HEK293 (cell line): ENCODE results near the gene GATA3.

Experiments used
- CTCF ChIA-PET: fragments of 350-600 bp; formaldehyde crosslinking; extraction: SDS; loops from one replicate; lab custom pipeline; 2021; ENCODE audit warnings: antibody characterized with exemption; lab: Yijun Ruan, JAX
- POLR2A ChIA-PET: fragments of 300-600 bp; formaldehyde crosslinking; extraction: SDS; loops from one replicate; lab custom pipeline; 2020; ENCODE audit warnings: antibody characterized with exemption, inconsistent platforms; lab: Yijun Ruan, JAX
- H3K27ac ChIP-seq: fragments of 200-500 bp; sonication (Bioruptor generic); 2 replicates; pipeline ENCODE4 v1.5.1; 2014; ENCODE audit warnings: low read depth, low read length, control low read depth, inconsistent platforms; ENCODE audit errors: extremely low read depth
- H3K36me3 ChIP-seq, 2 experiments: fragments of 200-500 bp in 1 of 2; sonication (Bioruptor generic) in 1 of 2; 1 replicate in 1 of 2; 2 replicates in 1 of 2; pipeline ENCODE4 v1.5.1; 2014 to 2017; ENCODE audit warnings: inconsistent platforms in 2 of 2, low read length in 2 of 2; ENCODE audit not compliant: control insufficient read depth in 2 of 2, insufficient read depth in 1 of 2
- H3K4me1 ChIP-seq: fragments of 200-500 bp; sonication (Bioruptor generic); 2 replicates; pipeline ENCODE4 v1.5.1; 2014; ENCODE audit warnings: mild to moderate bottlenecking, low read length, inconsistent platforms; ENCODE audit not compliant: control insufficient read depth, insufficient read depth
- H3K4me3 ChIP-seq: 2 replicates; pipeline ENCODE4 v1.5.1; 2011; ENCODE audit warnings: low read depth, mild to moderate bottlenecking, control low read depth, low read length, moderate library complexity
- H3K9me3 ChIP-seq: fragments of 200-500 bp; sonication (Bioruptor generic); 2 replicates; pipeline ENCODE4 v1.5.1; 2014; ENCODE audit warnings: low read depth, low read length, inconsistent platforms; ENCODE audit not compliant: control insufficient read depth, insufficient read depth
- KLF1 ChIP-seq: fragments of 450-650 bp; formaldehyde crosslinking; IDR thresholded peaks from 2 replicates; pipeline ENCODE4 v1.5.1; 2016; ENCODE audit warnings: missing biosample characterization, missing genetic modification characterization
- KLF10 ChIP-seq: fragments of 450-650 bp; IDR thresholded peaks from 2 replicates; pipeline ENCODE4 v1.5.1; 2018; ENCODE audit warnings: missing biosample characterization, mild to moderate bottlenecking, missing genetic modification characterization
- PBX3 ChIP-seq: sonication (generic); formaldehyde crosslinking; IDR thresholded peaks from 2 replicates; pipeline ENCODE4 v1.8.1; 2022; ENCODE audit warnings: mild to moderate bottlenecking, moderate library complexity, missing genetic modification reagents
- PRDM10 ChIP-seq: fragments of 450-650 bp; formaldehyde crosslinking; IDR thresholded peaks from 2 replicates; pipeline ENCODE4 v1.5.1; 2016; ENCODE audit warnings: missing biosample characterization, missing genetic modification characterization
- PRDM6 ChIP-seq: fragments of 450-650 bp; formaldehyde crosslinking; IDR thresholded peaks from 2 replicates; pipeline ENCODE4 v1.5.1; 2017; ENCODE audit warnings: missing biosample characterization, missing genetic modification characterization
- WT1 ChIP-seq: fragments of 450-650 bp; formaldehyde crosslinking; IDR thresholded peaks from 2 replicates; pipeline ENCODE4 v1.5.1; 2016; ENCODE audit warnings: missing biosample characterization, missing genetic modification characterization
- ZNF121 ChIP-seq: fragments of 450-650 bp; formaldehyde crosslinking; IDR thresholded peaks from 2 replicates; pipeline ENCODE4 v1.5.1; 2016; ENCODE audit warnings: missing biosample characterization, missing genetic modification characterization
- ZNF16 ChIP-seq: fragments of 450-650 bp; formaldehyde crosslinking; IDR thresholded peaks from 2 replicates; pipeline ENCODE4 v1.5.1; 2016; ENCODE audit warnings: low read depth, missing biosample characterization, missing genetic modification characterization
- ZNF174 ChIP-seq: fragments of 450-650 bp; formaldehyde crosslinking; IDR thresholded peaks from 2 replicates; pipeline ENCODE4 v1.5.0; 2017; ENCODE audit warnings: missing biosample characterization, mild to moderate bottlenecking, missing genetic modification characterization
- ZNF184 ChIP-seq: fragments of 450-650 bp; IDR thresholded peaks from 2 replicates; pipeline ENCODE4 v1.5.1; 2018; ENCODE audit warnings: missing biosample characterization, mild to moderate bottlenecking, missing genetic modification characterization
- ZNF23 ChIP-seq: fragments of 450-650 bp; formaldehyde crosslinking; IDR thresholded peaks from 2 replicates; pipeline ENCODE4 v1.5.1; 2016; ENCODE audit warnings: missing biosample characterization, missing genetic modification characterization, borderline replicate concordance
- ZNF37A ChIP-seq: fragments of 450-650 bp; IDR thresholded peaks from 2 replicates; pipeline ENCODE4 v1.5.1; 2018; ENCODE audit warnings: missing biosample characterization, missing genetic modification characterization
- ZNF404 ChIP-seq: fragments of 450-650 bp; formaldehyde crosslinking; IDR thresholded peaks from 2 replicates; pipeline ENCODE4 v1.5.1; 2017; ENCODE audit warnings: missing biosample characterization, missing genetic modification characterization
- ZNF433 ChIP-seq: fragments of 450-650 bp; formaldehyde crosslinking; IDR thresholded peaks from 2 replicates; pipeline ENCODE4 v1.5.1; 2016; ENCODE audit warnings: missing biosample characterization, missing genetic modification characterization, low read depth
- ZNF514 ChIP-seq: fragments of 450-650 bp; formaldehyde crosslinking; IDR thresholded peaks from 2 replicates; pipeline ENCODE4 v1.5.1; 2016; ENCODE audit warnings: missing biosample characterization, missing genetic modification characterization
- ZNF529 ChIP-seq: fragments of 450-650 bp; formaldehyde crosslinking; IDR thresholded peaks from 2 replicates; pipeline ENCODE4 v1.5.1; 2017; ENCODE audit warnings: missing genetic modification characterization, missing biosample characterization; ENCODE audit not compliant: insufficient replicate concordance
- ZNF560 ChIP-seq: fragments of 450-650 bp; formaldehyde crosslinking; IDR thresholded peaks from 2 replicates; pipeline ENCODE4 v1.5.1; 2017; ENCODE audit warnings: missing biosample characterization, missing genetic modification characterization, borderline replicate concordance
- ZNF561 ChIP-seq: fragments of 450-650 bp; IDR thresholded peaks from 2 replicates; pipeline ENCODE4 v1.5.1; 2018; ENCODE audit warnings: missing biosample characterization, missing genetic modification characterization, borderline replicate concordance
- ZNF585B ChIP-seq: fragments of 450-650 bp; formaldehyde crosslinking; IDR thresholded peaks from 2 replicates; pipeline ENCODE4 v1.5.1; 2016; ENCODE audit warnings: missing biosample characterization, missing genetic modification characterization
- ZNF621 ChIP-seq: fragments of 450-650 bp; formaldehyde crosslinking; IDR thresholded peaks from 2 replicates; pipeline ENCODE4 v1.5.1; 2017; ENCODE audit warnings: missing biosample characterization, missing genetic modification characterization
- ZNF664 ChIP-seq: fragments of 450-650 bp; formaldehyde crosslinking; IDR thresholded peaks from 2 replicates; pipeline ENCODE4 v1.5.1; 2016; ENCODE audit warnings: missing biosample characterization, missing genetic modification characterization
- ZNF707 ChIP-seq: fragments of 450-650 bp; formaldehyde crosslinking; IDR thresholded peaks from 2 replicates; pipeline ENCODE4 v1.5.1; 2016; ENCODE audit warnings: missing biosample characterization, missing genetic modification characterization
- ZNF776 ChIP-seq: fragments of 450-650 bp; formaldehyde crosslinking; IDR thresholded peaks from 2 replicates; pipeline ENCODE4 v1.5.0; 2017; ENCODE audit warnings: missing biosample characterization, missing genetic modification characterization, borderline replicate concordance
- ZNF792 ChIP-seq: fragments of 450-650 bp; formaldehyde crosslinking; IDR thresholded peaks from 2 replicates; pipeline ENCODE4 v1.5.1; 2016; ENCODE audit warnings: missing biosample characterization, missing genetic modification characterization

Gene GATA3

GRCh38 chr10:8103543-8103942 is 49.1 kb downstream of the GATA3 start:
- Histone ChIP-seq H3K4me3 (no peak overlapping the region), H3K4me1 (peaks cover 7% of the 10 kb centered on the region), H3K36me3 (no peaks in the 10 kb centered on the region), H3K9me3 (no peaks in the 10 kb centered on the region)
- ChIA-PET CTCF (no interaction called here), POLR2A (no interaction called here)
- no peak for TF ChIP-seq ZNF560 (tag by site-specific recombination)
- peak; percentile 74 for TF ChIP-seq PRDM10 (tag by site-specific recombination)
- TF ChIP-seq, all 188 proteins: peak for 1
- no peak overlapping the region for H3K27ac ChIP-seq

- no peaks in the 10 kb centered on the region for H3K36me3 ChIP-seq
- ChIA-PET POLR2A (no interaction called here), CTCF (no interaction called here)
- H3K27ac ChIP-seq, result no peak overlapping the region
- peaks cover 7% of the 10 kb centered on the region for H3K4me1 ChIP-seq
- H3K4me3 ChIP-seq, result no peak overlapping the region
- TF ChIP-seq ZNF23 (no peak), PBX3 (CRISPR knock-in tag) (no peak), ZNF707 (no peak), ZNF16 (no peak), KLF10 (tag by site-specific recombination) (no peak), ZNF621 (tag by site-specific recombination) (no peak), ZNF184 (no peak), PRDM6 (no peak), ZNF529 (tag by site-specific recombination) (no peak), WT1 (tag by site-specific recombination) (no peak)
- no peaks in the 10 kb centered on the region for H3K9me3 ChIP-seq
These were observed 49.5 kb downstream of the GATA3 start for GRCh38 chr10:8104005-8104404.

GRCh38 chr10:8104721-8105120 is 50.2 kb downstream of the GATA3 start:
- no peaks in the 10 kb centered on the region for H3K9me3 ChIP-seq
- ChIA-PET CTCF (no interaction called here), POLR2A (no interaction called here)
- peaks cover 7% of the 10 kb centered on the region for H3K4me1 ChIP-seq
- H3K27ac ChIP-seq, result no peak overlapping the region
- no peaks in the 10 kb centered on the region for H3K36me3 ChIP-seq
- H3K4me3 ChIP-seq, result no peak overlapping the region
- TF ChIP-seq ZNF37A (tag by site-specific recombination) (no peak), ZNF121 (tag by site-specific recombination) (no peak), ZNF792 (no peak), ZNF514 (tag by site-specific recombination) (no peak), ZNF433 (tag by site-specific recombination) (no peak), ZNF664 (tag by site-specific recombination) (no peak), ZNF585B (tag by site-specific recombination) (no peak), KLF1 (tag by site-specific recombination) (no peak), ZNF561 (tag by site-specific recombination) (no peak), ZNF174 (tag by site-specific recombination) (no peak), PBX3 (CRISPR knock-in tag) (no peak), ZNF776 (tag by site-specific recombination) (no peak), ZNF404 (tag by site-specific recombination) (no peak)
